HG02973 (cell line): ENCODE measurements around the gene NAB2.

Source experiments
- ATAC-seq: cut with Tn5 transposase; IDR thresholded peaks from one replicate; pipeline ENCODE4 v1.9.1; 2021; ENCODE audit warnings: moderate library complexity; ENCODE audit not compliant: unreplicated experiment

The NAB2 gene

DNA sequence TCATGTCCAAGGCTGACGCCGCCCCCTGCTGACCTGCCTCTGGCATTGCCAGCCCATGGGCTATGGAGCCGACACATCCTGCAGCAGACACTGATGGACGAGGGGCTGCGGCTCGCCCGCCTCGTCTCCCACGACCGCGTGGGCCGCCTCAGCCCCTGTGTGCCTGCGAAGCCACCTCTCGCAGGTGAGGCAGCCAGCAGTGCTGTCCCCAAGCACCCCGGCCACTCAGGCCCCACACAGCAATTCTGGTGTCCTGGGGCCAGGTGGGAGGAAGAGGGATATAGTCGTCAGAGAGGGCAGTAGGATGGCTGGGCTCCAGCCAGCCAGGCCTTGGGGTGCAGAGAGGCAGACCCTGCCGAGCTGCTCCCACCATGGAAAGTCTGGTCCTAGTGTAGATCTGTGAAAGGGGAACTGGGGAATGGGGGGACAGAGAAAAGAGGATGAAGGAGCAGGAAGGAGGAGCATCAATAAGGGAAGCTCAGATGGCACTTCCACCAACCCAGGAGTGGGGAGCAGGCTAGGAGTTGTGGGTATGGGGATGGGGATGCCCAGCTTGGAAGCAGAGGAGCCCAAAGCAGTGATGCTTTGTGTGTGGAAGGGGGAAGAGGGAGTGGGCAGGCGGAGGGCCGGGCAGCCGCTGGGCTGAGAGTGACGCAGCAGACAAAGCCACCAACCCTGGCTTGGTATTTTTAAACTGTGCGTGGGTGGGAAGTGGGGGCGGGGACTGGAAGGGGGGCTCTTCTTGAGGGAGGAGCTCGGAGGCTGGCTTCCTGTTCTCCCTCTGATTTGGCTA, 4.7 kb downstream of the NAB2 start:
- ATAC-seq: no peak

DNA sequence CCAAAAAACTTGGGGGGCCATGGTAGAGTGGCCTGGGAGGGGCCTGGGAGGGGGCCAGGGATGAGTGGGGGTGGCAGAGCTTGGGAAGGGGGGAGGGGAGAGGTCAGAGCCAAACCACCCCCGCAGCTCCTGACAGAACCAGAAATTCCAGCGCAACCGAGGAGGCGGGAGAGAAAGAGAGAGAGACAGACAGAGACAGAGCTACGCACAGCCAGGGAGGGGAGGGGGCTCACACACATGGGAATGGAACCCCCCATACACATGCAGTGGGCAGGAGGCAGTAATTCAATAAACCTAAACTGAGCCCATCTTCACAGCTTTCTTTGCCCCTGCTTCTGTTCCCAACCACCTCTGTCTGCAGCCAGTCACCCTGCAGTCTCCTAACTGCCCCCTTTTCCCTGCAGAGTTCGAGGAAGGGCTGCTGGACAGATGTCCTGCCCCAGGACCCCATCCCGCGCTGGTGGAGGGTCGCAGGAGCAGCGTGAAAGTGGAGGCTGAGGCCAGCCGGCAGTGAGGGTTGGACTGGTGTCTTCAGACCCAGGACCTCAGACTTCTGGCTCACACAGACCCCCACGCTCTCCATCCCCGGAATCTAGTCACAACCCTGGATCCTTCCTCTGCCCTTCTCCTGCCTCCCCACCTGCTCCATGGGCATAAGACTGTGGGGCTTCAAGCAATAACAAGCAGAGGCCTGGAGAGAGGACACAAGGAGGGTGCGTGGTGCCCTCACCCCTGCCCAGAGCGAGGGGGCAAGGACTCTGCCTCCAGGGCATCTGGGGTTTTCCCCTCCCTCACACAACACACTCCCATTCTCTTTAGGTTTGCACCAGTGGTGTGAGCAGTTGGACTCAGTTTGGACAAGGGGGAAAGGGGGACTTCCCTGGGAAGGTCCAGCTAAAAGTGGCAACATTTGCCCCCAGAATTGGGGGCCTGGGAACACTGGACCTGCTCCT, 5.6 kb downstream of the NAB2 start:
- ATAC-seq: no peak

DNA sequence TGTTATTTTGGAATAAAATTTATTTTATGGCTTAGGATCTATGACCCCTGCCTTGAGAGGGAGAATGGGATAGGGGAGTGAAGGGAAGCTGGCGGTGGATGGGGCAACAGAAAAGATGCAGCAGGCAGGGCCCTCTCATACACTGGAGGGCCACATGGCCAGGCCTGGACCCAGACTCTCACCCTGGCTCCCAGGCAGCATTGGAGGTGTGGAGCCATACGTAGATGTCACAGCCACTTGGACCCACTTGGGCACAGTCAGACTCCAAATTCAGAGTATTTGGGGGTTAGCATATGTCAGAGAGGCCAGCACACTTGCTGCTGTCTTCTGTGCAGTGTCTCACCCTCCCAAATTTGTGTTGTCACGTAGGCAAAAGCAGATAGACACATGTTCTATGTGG, 6.5 kb downstream of the NAB2 start:
- ATAC-seq: no peak

DNA sequence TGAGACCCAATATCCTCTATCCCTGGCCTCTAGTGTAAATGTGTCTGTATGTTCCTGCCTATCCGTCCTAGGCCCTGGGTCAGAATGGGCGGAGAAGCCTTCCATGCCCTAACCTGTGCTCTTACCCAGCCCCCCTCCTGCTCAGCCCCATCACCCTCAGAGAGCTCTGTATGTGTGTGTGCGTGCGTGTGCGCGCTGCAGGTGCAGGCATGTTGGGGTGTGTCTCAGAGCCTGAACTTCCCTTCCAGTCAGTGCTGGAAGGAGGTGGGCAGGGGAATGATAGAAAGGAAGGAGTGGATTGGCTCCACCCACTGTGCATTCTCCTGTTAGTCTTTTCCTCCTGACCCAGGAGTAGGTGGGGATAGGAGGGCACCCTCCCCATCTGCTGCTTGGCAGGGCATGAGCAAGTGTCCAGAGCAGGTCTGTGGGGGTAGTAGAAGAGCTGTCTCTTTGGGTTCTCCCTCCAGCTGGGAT, 7.2 kb downstream of the NAB2 start:
- ATAC-seq: no peak

DNA sequence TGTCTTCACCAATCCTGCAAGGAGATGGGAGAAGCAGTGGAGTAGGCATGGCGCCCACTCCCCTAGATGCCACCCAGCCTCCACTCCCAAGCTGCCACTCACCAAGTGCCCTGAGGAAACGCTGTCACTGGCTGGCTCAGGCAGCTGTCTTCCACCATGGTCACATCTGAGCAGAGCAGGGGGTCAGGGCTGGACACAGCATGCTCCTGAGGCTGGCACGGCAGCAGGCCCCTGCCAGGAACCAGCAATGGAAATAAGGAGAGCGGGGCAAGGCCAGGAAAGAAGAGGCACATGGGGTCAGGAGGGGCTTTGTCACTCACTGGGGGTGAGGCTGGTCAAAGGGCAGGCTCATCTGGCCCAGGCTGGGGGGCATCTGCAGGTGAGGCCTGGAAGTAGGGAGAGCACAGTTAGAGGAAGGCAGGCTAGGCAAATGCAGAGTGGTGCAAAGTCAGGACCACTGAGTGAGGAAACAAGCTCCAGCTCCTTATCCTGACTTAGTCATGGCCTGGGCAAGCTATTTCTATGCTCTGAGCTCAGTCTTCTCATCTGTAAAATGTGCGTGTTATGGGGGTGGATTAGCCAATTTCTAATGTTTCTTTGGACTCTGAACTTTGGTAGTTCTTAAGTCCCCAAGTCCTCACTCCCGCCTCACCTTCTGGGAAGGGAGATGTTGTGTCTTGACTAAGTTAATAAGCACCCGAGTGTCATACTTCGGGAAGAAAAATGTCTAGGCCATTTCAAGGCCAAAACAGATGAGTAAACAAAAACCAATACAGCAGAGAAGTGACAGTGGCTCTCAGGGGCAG, 8.0 kb downstream of the NAB2 start:
- no peak for ATAC-seq

DNA sequence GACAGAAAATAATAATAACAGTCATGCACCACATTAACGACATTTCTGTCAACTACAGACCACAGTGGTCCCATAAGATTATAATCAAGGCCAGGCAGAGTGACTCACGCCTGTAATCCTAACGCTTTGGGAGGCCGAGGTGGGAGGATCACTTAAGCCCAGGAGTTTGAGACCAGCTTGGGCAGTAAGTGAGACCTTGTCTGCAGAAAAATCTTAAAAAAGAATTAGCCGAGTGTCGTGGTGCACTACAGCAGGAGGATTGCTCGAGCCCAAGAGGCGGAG, 8.6 kb downstream of the NAB2 start:
- ATAC-seq: no peak

DNA sequence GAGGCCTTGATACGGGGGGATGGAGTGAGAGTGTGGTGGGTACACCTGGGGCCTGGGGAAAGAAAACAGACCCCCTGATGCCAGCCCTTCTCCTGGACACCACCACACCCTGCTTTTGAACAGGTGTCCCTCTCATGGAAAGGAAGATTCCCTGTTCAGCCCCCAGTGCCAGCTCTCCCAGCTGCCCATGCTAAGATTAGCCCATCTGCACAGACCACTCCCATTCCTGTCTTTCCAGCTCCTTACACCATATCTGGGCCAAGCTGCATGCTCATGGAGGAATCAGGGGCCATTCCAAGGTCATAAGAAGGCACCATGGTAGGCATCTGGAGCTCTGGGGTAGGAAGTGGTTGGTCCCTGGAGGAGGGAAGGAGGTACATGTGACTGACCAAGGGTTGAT, 9.6 kb downstream of the NAB2 start:
- ATAC-seq: no peak

DNA sequence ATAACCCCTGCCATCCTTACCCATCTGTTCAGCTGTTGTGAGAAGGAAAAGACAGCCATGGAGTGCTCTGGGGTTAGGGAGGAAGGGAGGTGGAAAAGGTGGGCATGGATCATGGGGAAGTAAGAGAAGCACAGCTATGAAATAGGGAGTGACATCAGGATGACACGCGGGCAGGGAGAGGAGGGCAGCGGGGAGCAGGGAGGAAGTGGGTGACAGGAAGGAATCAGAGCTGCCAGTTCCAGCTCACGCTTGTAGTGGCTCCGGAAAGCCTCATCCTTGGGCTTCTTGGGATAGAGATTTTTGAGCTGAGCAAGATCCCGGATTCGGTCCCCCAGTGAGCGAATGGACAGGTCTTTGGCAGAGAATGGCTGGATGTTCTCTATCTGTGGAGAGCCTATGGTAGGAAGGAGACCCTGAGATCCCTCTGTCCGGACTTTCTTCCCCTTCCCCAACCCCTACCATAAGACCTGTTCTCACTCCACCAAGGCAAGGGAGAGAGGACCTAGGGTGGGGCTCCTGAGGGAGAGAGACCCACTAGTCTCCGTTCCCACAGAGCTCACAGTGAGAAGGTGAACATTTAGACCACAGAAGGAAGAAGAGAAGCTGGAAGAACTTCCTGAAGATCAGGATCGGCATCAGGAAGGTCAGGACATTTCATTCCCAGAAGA, 10.3 kb downstream of the NAB2 start:
- ATAC-seq: no peak

DNA sequence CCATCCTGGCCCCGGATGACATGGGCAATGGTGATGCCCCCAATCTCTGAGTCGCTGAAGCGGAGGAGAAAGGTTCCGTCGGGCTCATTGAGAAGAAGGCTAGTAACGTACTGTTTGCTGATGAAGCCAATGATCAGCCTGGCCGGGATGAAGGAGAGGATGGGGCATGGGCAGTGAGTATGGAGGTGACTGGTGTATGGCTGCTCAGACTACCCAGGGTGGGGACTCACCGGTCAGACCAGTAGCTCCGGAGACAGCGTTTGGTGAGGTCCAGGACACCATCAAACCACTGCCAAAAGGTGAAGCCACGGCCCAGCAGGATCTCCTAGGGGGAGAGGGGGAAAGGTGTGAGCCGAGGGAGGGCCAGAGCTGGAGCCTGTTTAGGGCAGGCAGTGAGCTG, 10.9 kb downstream of the NAB2 start:
- ATAC-seq: no peak

DNA sequence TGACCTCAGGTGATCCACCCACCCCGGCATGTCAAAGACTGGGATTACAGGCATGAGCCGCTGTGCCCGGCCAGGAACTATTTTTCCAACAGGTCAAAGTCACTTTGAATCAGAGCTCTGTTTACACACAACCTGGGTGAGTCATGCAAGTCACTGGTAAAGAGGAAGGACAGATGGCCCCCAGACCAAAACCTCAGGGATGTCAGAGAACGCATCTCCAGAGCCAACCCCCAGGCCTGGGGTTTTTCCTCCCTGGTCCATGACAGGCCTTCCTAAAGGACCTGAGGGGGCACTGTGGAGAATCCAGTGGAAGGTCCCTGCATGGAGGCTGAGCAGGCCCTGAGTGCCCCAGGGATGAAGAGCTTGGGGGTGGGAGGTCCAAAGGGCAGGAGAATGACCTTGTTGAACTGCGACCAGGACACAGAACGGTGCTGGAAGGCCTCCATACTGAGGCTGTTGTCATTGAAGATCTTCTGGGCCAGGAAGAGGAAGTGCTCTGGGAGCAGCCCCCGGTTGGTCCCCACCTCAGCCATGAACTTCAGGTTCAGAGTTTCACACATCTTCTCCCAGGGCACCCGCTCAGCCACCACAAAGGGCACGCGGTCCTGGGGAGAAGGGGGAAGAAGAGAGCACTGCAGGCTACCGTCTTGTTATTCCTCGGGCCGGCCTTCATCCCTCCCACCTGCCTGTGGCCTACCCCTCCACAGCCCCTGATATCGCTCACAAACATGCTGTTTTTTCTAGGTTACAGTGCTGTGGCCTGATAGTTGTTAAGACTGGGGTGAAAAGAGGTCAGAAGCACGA, 13.2 kb downstream of the NAB2 start:
- ATAC-seq: no peak

DNA sequence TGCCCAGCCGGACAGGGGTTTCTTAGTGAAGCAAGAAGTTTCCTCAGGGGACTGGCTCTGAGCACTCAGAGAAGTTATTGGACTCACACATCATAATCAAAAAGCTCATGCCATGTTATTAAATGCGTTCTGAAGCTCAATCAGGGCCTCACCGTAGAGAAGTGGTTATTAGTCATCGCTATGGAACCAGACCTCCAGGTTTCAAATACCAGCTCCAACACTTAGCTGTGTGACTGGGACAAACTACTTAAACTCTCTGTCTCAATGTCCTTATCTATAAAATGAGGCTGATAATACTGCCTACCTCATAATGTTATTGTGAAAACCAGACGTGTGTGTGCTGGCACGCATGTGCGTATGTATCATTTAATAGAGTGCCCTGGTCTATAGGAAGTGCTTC, 14.9 kb downstream of the NAB2 start:
- ATAC-seq: no peak

DNA sequence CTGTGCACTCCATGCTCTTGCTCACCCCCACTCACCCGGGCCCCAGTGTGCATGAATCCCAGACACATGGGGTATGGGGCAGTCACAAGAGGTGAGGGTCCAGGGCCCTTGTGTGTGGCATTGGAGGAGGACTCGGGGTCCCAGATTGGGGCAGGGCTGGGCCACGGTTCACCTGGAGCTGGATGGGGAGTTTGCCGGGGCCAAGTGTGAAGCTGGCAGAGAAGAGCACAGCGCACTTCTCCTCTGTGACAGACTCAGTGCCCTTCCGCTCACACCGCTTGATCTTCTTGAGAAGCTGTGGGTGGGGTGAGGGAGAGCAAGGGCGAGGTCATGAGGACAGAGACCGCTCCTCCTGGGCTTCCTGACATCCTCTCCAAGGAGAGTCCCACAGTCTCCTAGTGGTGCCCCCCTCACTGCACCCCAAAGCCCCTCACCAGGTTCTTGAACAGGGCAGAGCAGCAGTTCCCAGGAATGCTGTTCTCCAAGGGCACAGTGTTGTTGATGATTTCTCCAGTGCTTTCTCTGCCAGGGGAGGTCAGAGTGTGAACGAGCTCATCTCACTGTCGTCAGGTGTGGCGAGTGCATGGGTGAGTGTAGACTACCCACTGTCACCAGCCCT, 15.5 kb downstream of the NAB2 start:
- no peak for ATAC-seq

DNA sequence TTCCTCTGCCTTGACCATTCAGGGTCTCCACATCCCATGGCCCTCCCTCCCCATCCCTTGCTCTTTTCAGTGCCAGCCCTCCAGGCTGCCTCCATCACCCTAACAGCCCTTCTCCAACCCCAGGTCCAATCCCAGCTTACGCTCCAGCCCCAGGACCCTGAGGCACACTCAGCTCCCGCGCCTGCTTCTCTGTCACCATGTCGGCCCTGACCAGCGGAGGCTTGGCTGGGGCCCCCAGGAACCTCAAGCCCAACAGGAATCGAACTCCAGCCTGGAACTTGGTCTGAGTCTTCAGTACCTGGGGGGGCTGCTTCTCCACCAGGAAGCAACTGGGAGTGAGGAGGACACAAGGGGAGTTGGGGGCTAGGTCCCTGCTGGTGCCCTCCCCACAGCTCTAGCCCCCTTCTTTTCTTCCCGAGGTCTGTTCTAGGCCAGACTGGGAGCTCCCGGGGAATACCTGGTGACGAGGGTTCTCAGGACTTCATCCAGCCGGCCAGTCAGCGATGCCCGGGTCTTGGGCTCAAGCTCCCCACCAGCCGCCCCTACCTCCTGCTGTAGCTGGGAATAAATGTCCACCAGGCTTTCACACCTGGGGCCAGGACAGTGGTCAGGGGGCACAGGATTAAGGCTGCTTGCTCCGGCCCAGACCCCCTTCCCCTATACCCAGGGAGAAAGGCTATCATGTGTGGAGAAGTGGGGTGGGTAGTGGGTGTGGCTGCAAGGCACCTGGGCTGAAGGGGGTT, 16.3 kb downstream of the NAB2 start:
- ATAC-seq: no peak

DNA sequence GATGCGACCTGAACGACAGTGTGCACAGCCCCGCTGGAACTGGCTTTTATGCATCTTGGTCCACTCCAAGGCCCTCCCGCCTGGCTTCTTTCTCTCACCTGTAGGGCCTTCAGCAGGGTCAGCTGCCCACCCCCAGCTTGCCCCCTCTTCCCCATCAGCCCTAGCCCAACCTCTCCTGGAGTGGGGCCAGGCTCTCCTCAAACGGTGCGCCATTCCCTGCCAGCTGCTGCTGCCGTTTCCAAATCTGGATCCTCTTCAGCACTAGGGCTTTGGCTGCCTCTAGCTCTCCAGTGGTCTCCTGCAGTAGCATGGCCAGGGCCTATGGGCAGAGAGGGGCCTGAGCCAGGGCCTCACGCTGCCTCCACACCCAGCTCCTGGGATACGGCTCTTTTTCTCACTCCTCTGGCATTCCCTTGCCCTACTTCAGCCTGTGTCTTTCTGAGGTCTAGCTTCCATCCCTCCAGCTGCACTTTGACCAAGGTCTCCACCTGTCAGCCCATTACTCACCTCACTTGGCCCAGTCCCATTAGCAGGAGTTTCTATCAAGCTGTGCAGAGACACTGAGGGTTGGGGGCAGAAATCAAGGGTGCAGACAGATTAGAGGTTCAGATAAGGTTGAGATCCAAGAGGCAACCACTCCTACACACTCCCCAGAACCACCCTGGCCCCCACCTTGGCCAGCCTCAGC, 17.3 kb downstream of the NAB2 start:
- no peak for ATAC-seq

DNA sequence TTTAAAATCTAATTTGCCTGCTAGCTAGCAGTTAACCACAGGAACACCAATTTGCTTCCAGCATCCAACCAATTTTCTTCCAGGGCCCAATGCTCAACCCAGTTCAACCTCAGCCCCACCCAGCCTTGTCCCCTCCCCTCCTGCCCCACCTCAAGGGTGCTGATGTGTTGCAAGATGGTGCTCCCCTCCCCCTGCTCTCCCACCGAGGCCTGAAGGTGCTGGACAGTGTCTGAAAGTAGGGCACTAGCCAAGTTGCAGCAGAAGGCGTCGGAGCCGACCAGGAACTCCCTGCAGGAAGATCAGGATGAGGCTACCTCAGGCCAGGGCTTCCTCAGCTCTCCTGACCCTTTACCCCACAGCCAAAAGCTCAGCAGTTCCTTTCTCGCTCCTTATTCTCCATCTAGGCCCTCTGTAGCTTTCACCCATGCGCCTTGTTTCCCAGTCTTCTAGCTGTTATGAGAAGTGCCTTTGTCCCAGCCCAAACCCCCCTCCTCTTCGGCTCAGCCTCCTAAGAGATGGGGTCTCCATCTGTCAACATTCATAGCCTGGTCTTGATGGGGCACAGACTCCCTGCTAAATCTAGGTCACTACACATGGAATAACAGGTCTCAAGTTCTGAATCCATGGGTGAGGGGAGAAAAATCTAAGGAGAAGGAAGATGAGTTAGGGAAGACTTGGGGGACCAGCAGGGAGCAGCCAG, 18.7 kb downstream of the NAB2 start:
- ATAC-seq: no peak

DNA sequence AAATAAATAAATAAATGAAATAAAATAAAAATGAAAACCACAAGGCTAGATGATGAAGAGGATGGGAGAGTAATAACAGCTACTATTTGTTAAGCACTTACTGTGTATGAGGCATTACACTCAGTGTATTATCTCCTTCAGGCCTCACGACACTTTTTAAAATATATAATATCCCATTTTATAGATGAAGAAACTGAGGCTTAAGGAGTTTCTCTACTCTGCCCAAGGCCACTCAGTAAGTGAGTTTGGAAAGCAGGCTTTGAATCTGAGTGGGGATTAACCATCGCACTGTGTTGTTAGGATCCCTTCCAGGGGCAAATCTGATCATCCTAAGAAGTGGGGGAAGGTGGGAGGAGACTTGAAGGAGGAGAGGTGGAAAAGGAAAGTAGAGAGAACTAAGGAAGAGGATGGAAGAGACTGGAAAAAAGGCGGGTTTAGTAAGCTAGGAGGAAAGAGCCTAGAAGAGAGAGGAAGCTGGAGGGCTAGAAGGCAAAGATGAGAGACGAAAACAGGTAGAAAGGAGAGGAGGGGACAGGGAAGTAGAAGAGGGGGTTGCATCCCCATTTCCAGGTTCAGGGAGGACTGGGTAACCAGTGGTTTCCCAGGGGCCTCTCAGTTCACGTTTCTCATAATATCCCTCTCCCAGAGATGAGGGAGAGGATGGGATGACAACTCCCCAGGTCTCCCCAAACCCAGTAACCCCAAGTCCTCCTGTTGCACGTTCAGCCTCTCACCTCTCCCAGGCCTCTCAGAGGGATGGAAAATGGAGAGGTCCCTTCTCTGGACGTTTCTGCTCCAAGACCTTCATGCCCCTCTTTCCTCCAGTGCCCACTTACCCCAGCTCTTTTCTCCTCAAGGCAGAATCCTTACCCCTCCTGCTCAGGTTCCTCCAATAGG, 20.5 kb downstream of the NAB2 start:
- no peak for ATAC-seq
